ENCODE measurements around the gene STOM. TPM values are rescaled to one million over a fixed set of nuclear protein-coding genes. Genes with fewer than 3 reads are reported as not detected.

The STOM gene
- total and polyA plus RNA-seq, 2 of the 8 experiments (the other 6 are each of a cell fraction or from before 2014, with no cell fraction given): 25.2 to 60.4 TPM

DNA sequence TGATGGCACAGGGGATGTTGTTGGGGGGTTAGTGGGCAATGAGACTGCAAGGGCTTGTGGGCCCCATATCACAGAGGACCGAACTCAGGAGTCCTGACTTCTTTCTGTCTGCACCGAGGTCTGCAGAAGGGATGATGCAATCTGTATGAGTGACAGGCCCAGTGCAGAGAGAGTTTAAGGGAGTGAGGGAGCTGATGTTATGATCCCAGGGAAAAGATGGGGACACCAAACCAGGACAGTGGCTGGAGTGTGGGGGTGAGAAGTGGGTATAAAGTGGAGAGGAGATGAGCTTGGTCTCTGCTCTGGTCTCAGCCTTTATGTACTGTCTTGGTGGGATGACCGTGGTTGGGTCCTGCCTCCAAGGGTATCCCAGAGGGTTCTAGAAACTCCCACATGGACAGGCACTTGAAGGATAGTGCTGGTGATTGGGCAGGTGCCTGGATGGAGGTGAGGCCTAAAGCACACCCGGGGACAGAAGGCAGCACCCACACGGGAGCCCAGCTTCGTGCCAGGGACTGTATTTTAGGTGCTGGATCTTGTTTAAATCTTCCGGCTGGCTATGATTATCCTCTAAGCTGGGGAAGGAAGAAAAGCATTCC is 80.2 kb downstream of the STOM start (continued):
- TF ChIP-seq TBP (IDR thresholded peaks at IDR 0.05; ENCODE audit: low read depth, low read length) (no peak), RNF2 (IDR thresholded peaks at IDR 0.05; ENCODE audit: borderline replicate concordance, low read depth, low read length, missing control alignments, poor library complexity, severe bottlenecking) (no peak), MAFK (IDR thresholded peaks at IDR 0.05; ENCODE audit: low read depth, low read length) (no peak), HDAC6 (IDR thresholded peaks at IDR 0.05; ENCODE audit: low read depth, low read length) (no peak), RXRA (IDR thresholded peaks at IDR 0.05; ENCODE audit: insufficient read depth, low read depth, low read length) (no peak), TAF1 (IDR thresholded peaks at IDR 0.05; ENCODE audit: low read depth, low read length) (0 out of 2 replicates have a peak, but pooled peaks have one; percentile 23), NANOG (IDR thresholded peaks at IDR 0.05; ENCODE audit: insufficient read depth, low read depth, low read length, poor library complexity, severe bottlenecking) (no peak), CHD2 (IDR thresholded peaks at IDR 0.05; ENCODE audit: low read length) (no peak), SP1 (IDR thresholded peaks at IDR 0.05; ENCODE audit: low read depth, low read length) (no peak)
